NCI-H146 (cell line): ENCODE measurements around the gene AIP.
"Not testable (repeated sequence)": the region's sequence is repeated elsewhere in the genome, so short reads cannot be mapped to it uniquely, and the experiment has no call there.

ENCODE experiments used
- DNase-seq: peaks from one replicate; lab custom pipeline; 2025; lab: John Stamatoyannopoulos, UW

Gene AIP

DNA sequence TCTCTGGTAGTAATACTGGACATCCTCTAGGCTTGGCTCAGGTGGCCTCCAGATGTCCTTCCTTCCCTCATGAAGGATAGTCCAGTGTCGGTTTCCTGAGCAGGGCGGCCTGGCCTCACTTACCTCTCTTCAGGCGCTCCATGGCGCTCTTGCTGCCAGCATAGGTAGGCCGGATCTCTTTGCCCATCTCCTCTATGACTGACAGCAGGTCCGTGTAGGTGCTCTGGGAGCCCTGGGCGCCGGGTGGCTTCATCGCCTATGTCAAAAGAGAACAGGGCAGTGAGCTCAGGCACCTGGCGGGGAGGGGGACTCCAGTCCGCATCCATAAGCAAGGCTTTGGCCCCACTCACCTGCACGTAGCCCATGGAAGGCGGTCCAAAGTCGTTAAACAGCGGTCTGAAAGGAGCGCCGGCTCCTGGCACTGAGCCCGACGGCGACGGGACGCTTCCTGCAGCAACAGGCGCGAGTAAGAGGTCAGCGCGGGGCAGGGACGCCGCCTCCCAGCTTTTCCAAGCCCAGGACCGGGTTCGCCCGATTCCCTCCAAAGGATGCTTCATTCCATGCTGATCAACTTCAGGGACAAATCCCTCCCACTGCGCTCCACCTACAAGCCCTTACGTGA is 24.5 kb downstream of the AIP start:
- no peak for DNase-seq

DNA sequence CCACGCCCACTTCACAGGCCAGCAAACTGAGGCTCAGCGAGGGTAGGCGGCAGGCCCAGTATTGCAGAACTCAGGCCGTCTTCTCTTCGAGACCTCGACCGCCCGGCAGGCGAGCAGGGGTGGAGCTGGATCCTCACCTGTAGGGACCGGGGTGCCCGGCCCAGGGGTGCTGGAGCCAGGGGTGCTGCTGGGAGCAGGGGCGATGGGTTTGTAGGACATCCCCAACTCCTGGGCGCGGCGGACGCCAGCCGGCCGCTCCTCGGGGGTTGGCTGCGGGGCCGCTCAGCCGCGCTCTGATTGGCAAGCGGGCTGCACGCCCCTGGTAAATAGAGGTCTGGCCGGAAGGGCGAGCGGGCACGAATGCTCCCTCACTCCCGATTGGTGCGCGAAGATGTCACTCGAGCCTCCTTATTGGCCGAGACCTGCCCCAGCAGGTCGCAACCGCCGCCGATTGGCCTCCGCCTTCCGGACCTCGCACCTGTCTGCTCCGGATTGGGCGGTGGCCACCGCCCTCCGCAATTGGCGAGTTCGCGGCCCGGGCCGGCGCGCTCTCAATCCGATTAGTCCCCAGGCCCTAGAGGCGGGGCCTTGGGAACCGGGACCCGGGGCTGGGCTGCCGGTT is 25.1 kb downstream of the AIP start, which contains the start of gene CDK2AP2:
Gene CDK2AP2 (minus strand): TSS at position 299 of the 622 bp plus-strand sequence. CDS start 80 bp downstream, at position 219.
- DNase-seq: peak; percentile 100

DNA sequence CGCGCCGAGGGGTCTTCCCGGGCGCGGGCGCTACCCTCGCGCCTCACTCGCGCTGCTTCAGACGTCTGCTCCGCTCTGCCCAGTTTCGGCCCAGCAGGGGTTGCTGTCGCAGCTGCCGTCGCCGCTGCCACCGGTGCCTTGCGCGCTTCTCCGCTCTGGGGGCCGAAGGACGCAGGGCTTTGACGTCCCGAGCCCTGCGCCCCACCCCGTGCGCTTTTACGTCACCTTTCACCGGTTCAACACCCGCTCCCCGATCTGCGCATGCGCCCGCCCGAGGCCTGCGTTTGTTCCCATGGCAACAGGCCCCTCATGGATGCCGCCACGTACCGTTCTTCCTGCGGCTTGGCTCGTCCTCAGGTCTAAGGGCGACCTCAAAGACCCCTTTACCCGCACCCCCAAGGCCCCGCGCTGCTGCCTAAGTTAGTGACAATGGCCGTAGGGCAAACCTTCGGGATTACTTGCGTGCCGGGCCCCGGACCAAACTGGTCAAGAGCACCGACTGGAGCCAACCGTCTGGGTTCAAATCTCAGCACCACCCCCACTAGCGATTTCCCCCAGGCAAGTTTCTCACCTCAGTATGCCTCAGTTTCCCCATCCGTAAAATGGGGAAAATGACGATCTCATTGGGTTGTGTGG is 25.8 kb downstream of the AIP start:
- DNase-seq: peak; percentile 99

DNA sequence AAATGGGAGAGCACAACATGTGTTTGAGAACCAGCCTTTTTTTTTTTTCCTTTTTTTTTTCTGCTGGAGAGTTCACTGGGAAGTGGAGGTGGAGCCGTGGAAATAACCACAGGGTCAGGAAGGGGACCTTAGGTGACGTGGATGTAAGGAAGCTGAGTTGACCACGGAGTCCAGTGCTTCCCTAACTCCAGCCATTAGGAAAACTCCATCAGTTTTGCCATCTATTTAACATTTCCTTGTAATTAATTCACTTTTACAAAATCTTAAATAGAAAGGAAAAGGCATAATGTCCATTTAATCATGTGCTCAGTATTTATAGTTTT is 27.2 kb downstream of the AIP start:
- no peak for DNase-seq

DNA sequence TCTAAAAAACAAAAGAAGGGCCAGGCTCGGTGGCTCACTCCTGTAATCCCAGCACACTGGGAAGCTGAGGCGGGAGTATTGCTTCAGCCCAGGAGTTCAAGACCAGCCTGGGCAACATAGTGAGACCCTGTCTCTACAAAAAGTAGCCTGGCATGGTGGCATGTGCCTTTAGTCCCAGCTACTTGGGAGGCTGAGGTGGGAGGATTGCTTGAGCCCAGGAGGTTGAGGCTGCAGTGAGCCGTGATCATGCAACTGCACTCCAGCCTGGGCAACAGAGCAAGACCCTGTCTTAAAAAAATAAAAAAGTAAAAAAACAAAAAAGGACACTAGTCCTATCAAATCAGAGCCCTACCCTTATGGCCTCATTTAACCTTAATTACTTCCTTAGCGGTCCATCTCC is 28.7 kb downstream of the AIP start:
- DNase-seq: not testable (repeated sequence)

DNA sequence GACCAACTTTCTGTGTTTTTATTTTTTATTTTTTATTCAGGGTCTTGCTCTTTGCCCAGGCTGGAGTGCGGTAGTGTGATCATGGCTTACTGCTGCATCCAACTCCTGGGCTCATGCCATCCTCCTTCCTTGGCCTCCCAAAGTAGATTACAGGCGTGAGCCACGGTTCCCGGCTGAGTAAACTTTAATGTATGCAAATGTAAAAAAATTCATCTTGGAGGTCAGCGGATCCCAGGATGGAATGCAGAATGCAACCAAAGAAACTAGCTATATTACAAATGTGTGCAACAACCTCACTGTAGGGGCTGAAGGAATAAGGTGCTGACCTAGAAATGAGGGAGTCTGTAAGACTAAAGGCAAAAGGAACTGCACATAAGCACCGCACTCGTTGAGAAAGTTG is 31.3 kb downstream of the AIP start:
- no peak for DNase-seq

DNA sequence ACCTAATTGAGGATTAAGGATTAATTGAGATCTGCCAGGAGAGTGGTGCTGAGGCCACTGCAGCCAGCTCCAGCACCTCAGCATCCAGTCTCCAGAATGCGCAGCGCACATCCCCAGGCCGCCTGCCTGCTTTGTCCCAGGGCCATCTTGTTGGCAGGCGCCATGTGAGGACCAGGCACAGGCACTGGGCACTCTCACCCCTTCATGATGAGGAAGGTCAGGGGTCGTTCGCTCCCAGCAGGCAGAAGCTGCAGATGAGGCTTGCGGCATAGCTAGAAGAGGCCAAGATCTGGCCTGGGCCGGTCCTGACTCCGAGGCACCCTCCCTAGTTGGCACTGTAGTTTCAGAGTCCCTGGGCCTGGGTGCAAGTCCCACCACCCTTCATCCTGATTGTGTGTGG is 34.0 kb downstream of the AIP start:
- no peak for DNase-seq

DNA sequence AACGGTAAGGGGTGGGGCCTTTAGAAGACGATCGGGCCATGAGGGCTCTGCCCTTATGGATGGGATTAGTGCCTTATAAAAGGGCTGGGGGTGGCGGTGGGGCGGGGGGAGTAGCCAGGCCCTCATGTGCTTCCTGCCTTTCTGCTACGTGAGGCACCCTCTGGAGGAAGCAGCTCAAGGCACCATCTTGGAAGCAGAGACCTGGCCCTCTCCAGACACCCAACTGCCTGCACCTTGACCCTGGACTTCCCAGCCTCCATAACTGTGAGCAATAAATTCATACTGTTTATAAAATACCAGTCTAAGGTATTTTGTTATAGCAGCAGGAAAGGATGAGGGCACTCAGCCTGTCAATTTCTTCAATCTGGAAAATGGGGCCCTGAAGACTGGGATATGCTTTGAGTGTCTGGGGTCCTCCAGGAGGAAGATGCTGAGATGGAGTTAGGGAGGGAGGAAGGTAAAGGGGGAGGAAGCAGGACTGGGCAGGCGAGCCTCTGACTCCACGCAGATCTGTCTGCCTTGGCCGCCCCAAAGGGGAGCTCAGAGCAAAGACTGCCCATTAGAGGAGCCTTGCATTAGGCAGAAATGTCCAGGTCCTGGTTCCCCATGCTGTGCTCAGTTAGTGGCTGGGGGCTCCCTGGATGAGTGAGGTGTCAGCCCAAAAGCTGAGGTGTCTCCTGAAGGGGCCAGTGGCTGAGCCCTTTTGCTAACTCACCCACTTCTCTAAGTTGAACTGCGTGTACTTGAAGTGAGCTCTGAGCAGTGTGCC is 35.1 kb downstream of the AIP start:
- DNase-seq: no peak

DNA sequence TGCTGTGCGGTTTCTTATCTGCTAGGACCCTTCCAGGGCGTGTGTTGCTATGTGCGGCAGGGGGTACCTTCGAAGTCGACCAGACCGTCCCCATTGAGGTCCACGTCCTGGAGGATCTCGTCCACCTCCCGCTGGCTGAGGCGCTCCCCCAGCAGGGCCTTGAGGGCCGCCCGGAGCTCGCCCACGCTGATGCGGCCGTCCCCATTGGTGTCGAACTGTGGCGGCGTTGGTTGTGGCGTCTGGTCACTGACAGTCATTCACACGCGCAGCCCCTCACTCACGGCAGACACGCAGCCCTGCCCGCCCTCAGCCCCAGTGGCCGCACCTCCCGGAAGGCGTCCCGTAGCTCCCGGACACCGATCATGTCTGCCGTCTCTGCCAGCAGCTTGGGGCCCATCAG is 36.9 kb downstream of the AIP start:
- no peak for DNase-seq

DNA sequence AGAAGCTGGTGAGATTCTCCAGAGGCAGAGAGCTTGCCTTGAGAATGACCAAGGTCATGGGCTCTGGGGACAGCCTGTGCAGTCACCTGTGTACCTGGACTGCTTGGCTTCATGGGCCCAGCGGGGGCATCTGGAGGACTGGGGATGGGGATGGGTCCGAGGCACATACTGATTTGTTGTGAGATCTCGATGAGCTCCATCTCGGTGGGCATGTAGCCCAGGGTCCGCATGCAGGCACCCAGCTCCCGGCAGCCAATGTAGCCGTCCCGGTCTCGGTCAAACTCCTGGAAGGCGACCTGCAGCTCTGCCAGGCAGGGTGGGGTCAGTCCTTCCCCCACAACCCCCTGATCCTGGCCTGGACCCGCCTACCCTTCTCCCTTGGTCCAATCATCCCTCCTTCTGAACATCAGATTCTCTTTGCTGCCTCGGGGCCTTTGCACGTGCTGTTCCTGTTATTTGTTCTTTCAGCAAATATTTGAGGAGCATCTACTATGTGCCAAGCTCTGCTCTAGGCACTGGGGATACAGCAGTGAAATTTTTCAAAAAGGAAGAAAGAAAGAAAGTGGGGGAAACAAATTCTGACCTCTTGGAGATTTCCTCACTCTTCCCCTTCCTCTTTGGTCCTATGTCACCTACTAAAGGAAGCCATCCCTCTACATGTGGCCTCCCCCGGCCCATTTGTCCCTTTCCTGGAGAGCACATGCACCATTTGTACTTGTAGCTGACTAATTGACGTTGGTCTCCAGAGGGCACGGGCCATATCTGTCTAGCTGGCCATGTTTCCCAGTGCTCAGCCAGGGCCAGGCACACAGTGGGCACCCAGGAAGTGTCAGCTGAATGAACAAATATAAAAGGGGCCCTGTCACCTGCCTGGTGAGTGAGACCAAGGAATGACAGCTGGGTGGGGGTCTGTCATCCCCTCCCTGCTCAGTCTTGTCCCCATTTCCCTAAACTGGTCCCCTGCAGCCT is 38.3 kb downstream of the AIP start:
- no peak for DNase-seq

DNA sequence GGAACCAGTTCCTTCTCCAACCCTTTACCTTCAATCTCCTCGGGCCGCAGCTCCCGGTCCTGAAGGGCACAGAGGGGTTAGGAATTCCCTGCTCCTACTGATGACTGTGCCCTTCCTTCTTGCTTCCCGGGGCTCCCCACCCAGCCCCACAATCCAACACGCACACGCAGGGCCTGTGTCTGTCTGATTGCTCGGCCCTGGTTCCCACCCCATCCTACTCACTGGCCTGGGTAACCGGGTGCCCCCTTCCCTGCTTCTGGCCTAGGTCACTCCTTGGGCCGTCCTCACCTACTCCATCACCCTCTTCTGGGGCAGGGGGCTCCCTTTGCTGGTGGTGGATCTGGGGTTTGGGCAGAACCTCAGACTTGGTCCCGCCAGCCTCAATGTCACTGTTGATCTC is 39.1 kb downstream of the AIP start:
- DNase-seq: no peak

DNA sequence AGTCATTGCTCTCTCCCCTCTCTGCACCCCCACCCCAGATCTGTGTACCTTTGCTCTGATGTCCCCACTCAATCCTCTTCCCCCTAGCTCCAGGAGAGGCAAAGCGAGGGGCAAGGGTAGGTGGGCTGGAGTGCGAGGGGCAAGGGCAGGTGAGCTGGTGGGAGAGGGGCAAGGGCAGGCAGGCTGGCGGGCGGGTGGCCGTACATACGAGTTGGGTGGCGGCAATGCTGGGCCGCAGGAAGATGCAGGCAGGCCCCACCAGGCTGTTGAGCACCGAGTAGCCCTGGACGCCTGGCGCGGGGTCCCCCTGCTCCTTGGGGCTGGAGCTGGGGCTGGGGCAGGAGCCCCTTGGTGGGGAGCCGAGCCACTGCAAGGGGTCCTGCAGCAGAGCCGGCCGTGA is 39.5 kb downstream of the AIP start:
- DNase-seq: no peak

DNA sequence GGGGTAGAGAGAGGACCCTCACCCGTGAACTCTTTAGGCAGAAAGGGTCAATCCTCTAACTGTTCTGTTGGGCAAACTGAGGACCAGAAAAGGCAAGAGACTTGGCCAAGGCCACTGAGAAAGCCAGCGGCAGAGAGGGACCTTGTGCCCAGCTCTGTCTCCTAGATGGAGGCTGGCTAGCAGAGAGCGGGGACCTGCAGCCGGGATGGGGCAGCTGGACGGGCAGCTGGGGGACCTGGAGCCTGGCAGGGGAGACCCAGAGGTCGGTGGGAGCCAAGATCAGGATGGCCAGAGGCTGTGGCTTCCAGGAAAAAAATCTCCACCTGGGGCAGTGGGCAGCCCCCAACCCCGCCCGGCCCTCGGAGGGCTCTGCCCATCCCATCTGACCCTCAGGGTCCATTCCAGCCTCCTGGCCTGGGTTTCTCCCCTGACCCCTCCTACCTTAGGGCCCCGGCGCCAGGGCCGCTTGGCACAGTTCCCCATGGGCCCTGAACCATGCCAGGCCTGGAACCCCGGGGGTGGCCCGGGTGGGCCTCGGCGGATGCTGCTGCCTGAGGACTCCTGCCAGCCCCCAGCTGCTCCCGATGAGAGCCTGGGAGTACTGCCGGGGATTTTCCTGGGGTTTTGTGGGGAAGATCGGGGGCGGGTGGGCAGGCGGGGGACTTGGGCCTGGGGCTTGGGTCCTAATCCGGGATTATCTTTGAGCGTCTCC is 40.2 kb downstream of the AIP start, which contains the start of gene CABP2:
Gene CABP2 (minus strand): TSS at position 603 of the 712 bp plus-strand sequence. CDS start 120 bp downstream, at position 483.
- no peak for DNase-seq

DNA sequence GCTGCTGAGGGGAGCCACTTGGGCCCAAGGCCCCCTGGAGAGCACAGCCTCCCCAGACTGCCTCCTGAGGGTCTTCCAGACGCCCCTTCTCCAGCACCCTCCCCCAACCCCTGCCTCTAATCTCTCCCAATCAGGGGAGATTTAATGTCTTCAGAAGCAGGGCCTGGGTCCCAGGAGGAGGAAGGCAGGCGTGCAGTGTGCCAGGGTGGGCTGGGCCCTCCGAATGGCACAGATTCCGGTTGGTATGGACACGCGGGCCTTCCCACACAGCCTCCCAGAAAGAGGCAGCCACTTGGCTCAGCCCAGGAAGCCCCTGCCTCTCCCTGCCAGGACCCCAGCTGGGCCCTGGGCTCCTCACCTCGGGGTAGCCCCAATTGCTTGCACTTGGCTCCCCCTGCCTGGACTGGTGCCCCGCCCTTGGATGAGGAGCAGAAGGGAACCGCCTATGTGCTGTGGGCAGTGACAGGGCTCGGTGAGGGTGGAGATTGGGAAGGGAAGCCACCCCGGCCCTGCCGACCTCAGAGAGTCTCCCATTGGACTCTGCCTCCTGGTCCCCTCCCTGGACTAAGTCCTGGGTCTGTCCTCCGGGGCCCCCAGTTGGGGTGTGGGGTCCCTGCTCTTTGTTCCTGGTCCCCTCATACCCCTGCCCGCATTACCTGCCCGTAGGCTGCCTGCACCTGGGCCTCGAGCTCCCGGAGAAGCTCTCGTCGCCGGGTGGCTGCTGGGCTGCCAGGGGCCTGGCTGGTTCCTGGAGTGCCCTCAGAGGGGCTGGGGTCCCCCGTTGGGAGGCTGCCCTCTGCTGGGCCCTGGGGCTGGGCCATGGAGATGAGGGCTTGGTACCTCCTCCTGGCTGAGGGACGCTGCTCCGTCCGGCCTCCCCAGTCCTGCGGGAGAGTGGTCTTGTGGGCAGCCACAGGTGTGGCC is 41.0 kb downstream of the AIP start:
- DNase-seq: no peak

DNA sequence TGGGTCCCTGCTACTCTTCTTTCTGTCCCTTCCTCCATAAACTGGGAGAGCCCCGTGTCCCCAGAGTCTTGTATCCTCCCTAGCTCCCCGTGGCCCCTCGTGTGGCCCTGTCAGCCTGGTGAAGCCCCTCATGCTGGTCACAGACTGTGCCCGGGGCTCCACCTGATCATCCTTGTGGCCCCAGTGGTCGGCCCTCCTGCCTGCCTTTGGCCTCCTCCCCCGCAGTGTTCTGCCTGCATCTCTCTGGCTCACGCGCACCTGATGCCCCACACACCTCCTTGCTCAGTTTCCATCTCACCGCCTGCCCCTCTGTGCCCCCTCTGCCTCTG is 41.6 kb downstream of the AIP start:
- DNase-seq: no peak

DNA sequence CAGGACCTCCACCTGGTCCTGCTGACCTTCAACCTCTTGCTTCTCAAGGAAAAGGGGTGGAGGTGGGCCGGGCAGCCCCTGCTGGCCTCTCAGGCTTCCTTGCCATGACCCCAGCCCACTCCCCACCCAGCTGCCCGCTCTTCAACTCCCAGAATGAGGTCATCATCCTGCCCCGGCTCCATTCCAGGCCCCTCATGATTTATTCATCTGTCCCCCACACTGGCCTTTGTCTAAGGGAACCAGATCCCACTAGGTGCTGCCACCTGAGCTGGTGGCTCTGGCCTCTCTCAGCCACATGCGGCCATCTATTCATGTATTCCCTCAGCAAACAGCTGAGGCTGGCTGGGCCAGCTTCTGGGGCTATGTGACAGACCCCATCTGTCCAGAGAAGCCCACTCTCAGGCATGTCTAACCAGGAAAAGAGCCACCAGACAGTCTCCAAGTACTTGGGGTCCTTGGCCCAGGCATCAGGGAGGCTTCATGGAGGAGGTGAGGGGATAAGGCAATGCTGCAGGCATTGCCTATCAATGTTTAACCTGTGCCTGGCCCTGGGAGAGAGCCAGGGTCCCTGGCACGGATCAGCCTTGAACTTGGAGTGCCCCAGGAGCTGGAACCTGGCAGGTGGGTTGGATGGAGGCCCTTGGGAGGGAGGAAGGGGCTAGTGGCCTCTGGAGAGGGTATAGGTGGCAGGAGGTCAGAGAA is 42.6 kb downstream of the AIP start:
- DNase-seq: no peak

DNA sequence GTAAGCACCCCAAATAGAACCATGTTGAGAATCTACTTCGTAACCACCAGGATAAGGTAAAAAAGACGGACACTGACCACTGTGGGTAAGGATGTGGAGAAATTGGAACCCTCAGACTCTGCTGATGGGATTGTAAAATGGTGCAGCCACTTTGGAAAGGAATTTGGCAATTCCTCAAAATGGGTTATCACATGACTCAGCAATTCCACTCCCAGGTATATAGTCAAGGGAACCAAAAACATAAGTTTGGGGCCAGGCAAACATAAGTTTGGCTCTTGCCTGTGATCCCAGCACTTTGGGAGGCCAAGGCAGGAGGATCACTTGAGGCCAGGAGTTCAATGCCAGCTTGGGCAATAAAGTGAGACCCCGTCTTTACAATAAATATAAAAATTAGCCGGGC is 45.5 kb downstream of the AIP start:
- no peak for DNase-seq

DNA sequence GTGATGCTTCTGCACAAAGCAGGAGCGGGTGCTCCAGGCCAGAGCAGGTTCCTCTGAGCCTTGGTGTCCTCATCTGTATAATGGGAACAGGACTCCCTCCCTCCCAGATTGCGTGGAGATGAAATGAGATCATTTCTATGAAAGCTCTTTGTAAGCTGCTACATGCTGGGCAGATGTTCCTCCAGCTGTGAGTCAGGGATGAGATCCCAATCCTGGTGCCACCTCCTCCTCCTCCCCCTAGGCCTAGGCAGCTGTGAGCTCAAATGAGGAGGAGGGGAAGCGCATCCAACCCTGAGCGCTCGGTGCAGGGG is 47.4 kb downstream of the AIP start:
- no peak for DNase-seq

DNA sequence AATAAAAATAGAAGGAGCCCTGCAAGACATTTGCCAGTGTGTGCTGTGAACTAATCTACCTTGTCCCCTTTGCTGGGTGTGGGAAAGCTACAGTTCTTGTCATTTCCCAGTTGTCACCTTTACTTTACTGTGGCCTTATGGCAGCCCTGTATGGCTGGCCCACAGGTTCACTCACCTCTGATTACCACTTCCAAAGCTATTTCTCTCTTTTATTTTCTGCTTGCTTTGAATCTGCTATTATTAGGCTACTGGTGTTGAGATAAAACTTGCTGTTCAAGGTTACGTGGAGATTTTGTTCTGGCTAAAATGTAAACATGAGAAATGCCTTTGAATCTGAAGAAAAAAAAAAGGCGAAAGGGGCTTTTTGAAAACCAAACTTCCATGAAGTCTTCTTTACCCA is 50.1 kb downstream of the AIP start:
- DNase-seq: no peak
